Endothelial cell of umbilical vein (primary cell): ENCODE data around the gene ZNF285. TPM values are rescaled to one million over a fixed set of nuclear protein-coding genes. Genes with fewer than 3 reads are reported as not detected.

ENCODE experiments used
- polyA plus RNA-seq, 4 experiments: library from polyadenylated mRNA; depleted of rRNA in 3 of 4; stranded (reverse) in 3 of 4; unstranded in 1 of 4; fragments of >200 nt; gene quantifications; 2 replicates each; pipeline versions ENCODE4 v1.2.1 to v1.2.3, GENCODE V29; 2011 to 2012; ENCODE audit warnings: missing spikeins in 1 of 4
- total RNA-seq: library from RNA; stranded (reverse); gene quantifications from 2 replicates; pipeline ENCODE4 v1.2.3, GENCODE V29; 2021

Gene ZNF285
- total and polyA plus RNA-seq, 2 donors (not counting 3 experiments of a cell fraction or from before 2014, with no cell fraction given): 0.90 to 4.6 TPM

Other genes starting within 250 kb of the ZNF285 start
- gene ZNF226, start 236.5 kb downstream of the ZNF285 start, total RNA-seq: 19.7 and 19.8 TPM in 2 replicates
- 5.9 and 8.8 TPM in 2 replicates for gene ZNF226, start 236.5 kb downstream of the ZNF285 start, polyA plus RNA-seq
- 17.2 and 17.8 TPM in 2 replicates for gene ZNF227, start 189.1 kb downstream of the ZNF285 start, total RNA-seq
- gene ZNF227, start 189.1 kb downstream of the ZNF285 start, polyA plus RNA-seq: 2.8 and 3.4 TPM in 2 replicates
- gene ZNF233, start 141.7 kb downstream of the ZNF285 start, total RNA-seq: 0.76 and 0.88 TPM in 2 replicates
- 0.15 and 0.25 TPM in 2 replicates for gene ZNF233, start 141.7 kb downstream of the ZNF285 start, polyA plus RNA-seq
- 5.2 TPM in 2 replicates for gene ZNF235, start 96.6 kb downstream of the ZNF285 start, total RNA-seq
- 1.8 and 2.0 TPM in 2 replicates for gene ZNF235, start 96.6 kb downstream of the ZNF285 start, polyA plus RNA-seq
- gene ZNF112, start 44.9 kb downstream of the ZNF285 start, total RNA-seq: 4.6 and 7.5 TPM in 2 replicates
- 1.2 and 2.0 TPM in 2 replicates for gene ZNF112, start 44.9 kb downstream of the ZNF285 start, polyA plus RNA-seq
- 6.0 and 8.8 TPM in 2 replicates for gene ZNF229, start 46.9 kb upstream of the ZNF285 start, total RNA-seq
- 2.4 and 2.7 TPM in 2 replicates for gene ZNF229, start 46.9 kb upstream of the ZNF285 start, polyA plus RNA-seq
- 8.6 and 8.9 TPM in 2 replicates for gene ZNF180, start 98.9 kb upstream of the ZNF285 start, total RNA-seq
- 1.4 and 2.1 TPM in 2 replicates for gene ZNF180, start 98.9 kb upstream of the ZNF285 start, polyA plus RNA-seq
- not detected in 2 replicates for gene CEACAM20, start 128.1 kb upstream of the ZNF285 start, total RNA-seq
- 0.06 TPM in 2 replicates for gene CEACAM20, start 128.1 kb upstream of the ZNF285 start, polyA plus RNA-seq
- gene IGSF23, start 212.0 kb upstream of the ZNF285 start, total RNA-seq: 0.35 TPM in 1 of 2 replicates, not detected in the other
- 0.73 and 0.81 TPM in 2 replicates for gene IGSF23, start 212.0 kb upstream of the ZNF285 start, polyA plus RNA-seq
- 133 and 199 TPM in 2 replicates for gene PVR, start 242.3 kb upstream of the ZNF285 start, total RNA-seq
- 226 and 276 TPM in 2 replicates for gene PVR, start 242.3 kb upstream of the ZNF285 start, polyA plus RNA-seq